SK-N-SH (cell line): ENCODE data around the gene ITCH. TPM values are rescaled to one million over a fixed set of nuclear protein-coding genes. Genes with fewer than 3 reads are reported as not detected.

Source experiments
- CTCF ChIA-PET: fragments of 300-600, 350-600 bp; formaldehyde crosslinking; extraction: SDS; loops from one replicate; lab custom pipeline; 2021; lab: Yijun Ruan, JAX
- POLR2A ChIA-PET: fragments of 350-600 bp; sonication (Branson Sonifier 250); formaldehyde crosslinking; extraction: SDS; loops from one replicate; lab custom pipeline; 2020; ENCODE audit warnings: antibody characterized with exemption, inconsistent platforms; lab: Yijun Ruan, JAX
- DNase-seq: peaks from one replicate; pipeline ENCODE4 v3.0.0; 2012
- H2AFZ ChIP-seq: fragments of 200-600 bp; sonication (generic); 2 replicates; pipeline ENCODE4 v1.8.1; 2016; ENCODE audit warnings: antibody characterized with exemption, mild to moderate bottlenecking, low read depth
- H3F3A ChIP-seq: fragments of 200-600 bp; sonication (generic); replicated peaks from 2 replicates; pipeline ENCODE3; 2016; ENCODE audit warnings: antibody characterized with exemption, mild to moderate bottlenecking; ENCODE audit not compliant: insufficient read depth
- H3K27ac ChIP-seq, 2 experiments: fragments of 200-500 bp in 1 of 2; fragments of 200-600 bp in 1 of 2; sonication (Bioruptor generic) in 1 of 2; sonication (generic), shearing (Covaris generic) in 1 of 2; 2 replicates each; pipeline versions ENCODE4 v1.5.1 to v1.6.1; 2014 to 2016; ENCODE audit warnings: low read depth in 2 of 2, inconsistent platforms in 1 of 2, low read length in 1 of 2, mild to moderate bottlenecking in 1 of 2, mixed read lengths in 1 of 2
- H3K27me3 ChIP-seq: fragments of 200-600 bp; sonication (generic), shearing (Covaris generic); 2 replicates; pipeline ENCODE4 v1.6.1; 2016; ENCODE audit warnings: mixed run types; ENCODE audit not compliant: insufficient read depth
- H3K36me3 ChIP-seq, 2 experiments: fragments of 200-500 bp in 1 of 2; fragments of 200-600 bp in 1 of 2; sonication (Bioruptor generic) in 1 of 2; sonication (generic) in 1 of 2; replicated peaks in 1 of 2; 2 replicates each; pipeline versions ENCODE3 to v1.5.1; 2014 to 2016; ENCODE audit warnings: low read length in 1 of 2, mild to moderate bottlenecking in 1 of 2; ENCODE audit not compliant: insufficient read depth in 2 of 2, control insufficient read depth in 1 of 2
- H3K4me1 ChIP-seq, 2 experiments: fragments of 200-500 bp in 1 of 2; fragments of 200-600 bp in 1 of 2; sonication (Bioruptor generic) in 1 of 2; sonication (generic), shearing (Covaris generic) in 1 of 2; 2 replicates each; pipeline versions ENCODE4 v1.5.1 to v1.6.1; 2014 to 2016; ENCODE audit warnings: low read depth in 1 of 2, low read length in 1 of 2, mixed run types in 1 of 2; ENCODE audit not compliant: insufficient read depth in 2 of 2, control insufficient read depth in 1 of 2
- H3K4me2 ChIP-seq: fragments of 200-600 bp; sonication (generic), shearing (Covaris generic); 2 replicates; pipeline ENCODE4 v1.6.1; 2017; ENCODE audit warnings: mixed run types
- H3K4me3 ChIP-seq, 2 experiments: fragments of 200-500 bp in 1 of 2; fragments of 200-600 bp in 1 of 2; sonication (Bioruptor generic) in 1 of 2; sonication (generic), shearing (Covaris generic) in 1 of 2; 2 replicates each; pipeline versions ENCODE4 v1.5.1 to v1.8.1; 2014 to 2016; ENCODE audit warnings: low read depth in 2 of 2, inconsistent platforms in 1 of 2, low read length in 1 of 2, mild to moderate bottlenecking in 1 of 2, mixed read lengths in 1 of 2, moderate library complexity in 1 of 2
- H3K79me2 ChIP-seq: fragments of 200-600 bp; sonication (generic); 2 replicates; pipeline ENCODE4 v1.8.1; 2017; ENCODE audit warnings: mild to moderate bottlenecking; ENCODE audit not compliant: insufficient read depth
- H3K9ac ChIP-seq: fragments of 200-600 bp; sonication (generic); 2 replicates; pipeline ENCODE4 v1.6.1; 2017; ENCODE audit warnings: mixed run types
- H3K9me2 ChIP-seq: fragments of 200-600 bp; sonication (generic); 2 replicates; pipeline ENCODE4 v1.6.1; 2017; ENCODE audit warnings: mixed run types
- H3K9me3 ChIP-seq: fragments of 200-600 bp; sonication (generic); 2 replicates; pipeline ENCODE4 v1.6.1; 2017; ENCODE audit warnings: mixed run types, mild to moderate bottlenecking, moderate library complexity
- H4K20me1 ChIP-seq: fragments of 200-600 bp; sonication (generic); 2 replicates; pipeline ENCODE4 v1.6.1; 2017; ENCODE audit warnings: mild to moderate bottlenecking, mixed run types; ENCODE audit not compliant: insufficient read depth
- ELF1 ChIP-seq: IDR thresholded peaks from 2 replicates; pipeline ENCODE4 v1.4.0; 2012
- FOSL2 ChIP-seq: IDR thresholded peaks from 2 replicates; pipeline ENCODE4 v1.4.0; 2012; ENCODE audit warnings: low read depth, mild to moderate bottlenecking, moderate library complexity, borderline replicate concordance
- GATA2 ChIP-seq: sonication (generic); formaldehyde crosslinking; IDR thresholded peaks from 2 replicates; pipeline ENCODE4 v1.5.0; 2020; ENCODE audit warnings: mild to moderate bottlenecking, missing genetic modification reagents
- IRF3 ChIP-seq: fragments of 150-350 bp; IDR thresholded peaks from 2 replicates; pipeline ENCODE4 v1.6.1; 2016; ENCODE audit warnings: mild to moderate bottlenecking, low read depth, low read length
- MAX ChIP-seq: IDR thresholded peaks from 2 replicates; pipeline ENCODE4 v1.4.0; 2012; ENCODE audit warnings: low read depth
- MEF2A ChIP-seq: IDR thresholded peaks from 2 replicates; pipeline ENCODE4 v1.4.0; 2012; ENCODE audit warnings: low read depth, borderline replicate concordance
- NRF1 ChIP-seq: IDR thresholded peaks from 2 replicates; pipeline ENCODE4 v1.6.1; 2012; ENCODE audit warnings: low read depth, mild to moderate bottlenecking, low read length
- POLR2AphosphoS5 ChIP-seq: IDR thresholded peaks from 2 replicates; pipeline ENCODE4 v1.6.1; 2012; ENCODE audit warnings: low read depth, low read length
- RAD21 ChIP-seq: IDR thresholded peaks from 2 replicates; pipeline ENCODE4 v1.6.1; 2012; ENCODE audit warnings: mild to moderate bottlenecking, low read length
- REST ChIP-seq: IDR thresholded peaks from 2 replicates; pipeline ENCODE4 v1.6.1; 2012; ENCODE audit warnings: mild to moderate bottlenecking, low read depth, low read length, moderate library complexity
- RFX5 ChIP-seq: IDR thresholded peaks from 2 replicates; pipeline ENCODE4 v1.6.1; 2012; ENCODE audit warnings: mild to moderate bottlenecking, improper control_type of control experiment, low read length
- RXRA ChIP-seq: IDR thresholded peaks from 2 replicates; pipeline ENCODE4 v1.4.0; 2012; ENCODE audit warnings: low read depth, mild to moderate bottlenecking, borderline replicate concordance
- SMC3 ChIP-seq: IDR thresholded peaks from 2 replicates; pipeline ENCODE4 v1.6.1; 2012; ENCODE audit warnings: low read depth, low read length, improper control_type of control experiment
- USF1 ChIP-seq: IDR thresholded peaks from 2 replicates; pipeline ENCODE4 v1.4.0; 2012; ENCODE audit warnings: low read depth, borderline replicate concordance
- USF2 ChIP-seq: fragments of 150-350 bp; IDR thresholded peaks from 2 replicates; pipeline ENCODE4 v1.6.1; 2017; ENCODE audit warnings: antibody characterized with exemption, low read length, low read depth, borderline replicate concordance
- YY1 ChIP-seq: IDR thresholded peaks from 2 replicates; pipeline ENCODE4 v1.4.0; 2012; ENCODE audit warnings: low read depth, mild to moderate bottlenecking
- WGBS: methylation state at CpG from one replicate; pipeline ENCODE4 v1.1.6; 2017; ENCODE audit warnings: low lambda C conversion rate; 5-methylcytosine and 5-hydroxymethylcytosine counted together
- polyA plus RNA-seq, 3 experiments: library from polyadenylated mRNA; depleted of rRNA; stranded (reverse); fragments of >200 nt; gene quantifications; 2 replicates each; pipeline ENCODE4 v1.2.3, GENCODE V29; 2012

ITCH gene
- polyA plus RNA-seq, 1 of the 3 experiments (the other 2 are of a cell fraction), result 3.8 TPM

GRCh38 chr20:34445177-34446065 is 82.3 kb downstream of the ITCH start:
- CTCF ChIA-PET, result interaction anchor here (1.2 to 2.0 kb wide), 3 partner anchors 13 to 133 kb away, joined by 3 to 7 read pairs (median 4); no protein-coding TSS in a partner anchor
- peaks cover 20% of the 10 kb centered on the region for H3K79me2 ChIP-seq
- POLR2A ChIA-PET, result no interaction called here

More at GRCh38 chr20:34445177-34446065, 82.3 kb downstream of the ITCH start:
- H3K4me3 ChIP-seq, result no peak overlapping the region
- no peak overlapping the region for H3K27ac ChIP-seq
- H4K20me1 ChIP-seq, result no peaks in the 10 kb centered on the region
- DNase-seq, result no peak
- 96% methylated on average over 7 of the region's 7 CpGs for WGBS
- H3K36me3 ChIP-seq, result peaks cover 58 to 85% of the 10 kb centered on the region in 2 experiments
- H3K4me2 ChIP-seq, result no peak overlapping the region
- no peak overlapping the region for H2AFZ ChIP-seq
- no peaks in the 10 kb centered on the region for H3K27me3 ChIP-seq
- H3F3A ChIP-seq, result peaks cover 13% of the 10 kb centered on the region
- no peaks in the 10 kb centered on the region for H3K9me2 ChIP-seq
- H3K9me3 ChIP-seq, result no peaks in the 10 kb centered on the region
- TF ChIP-seq GATA2 (CRISPR knock-in tag) (no peak), RXRA (no peak), YY1 (no peak), USF2 (no peak), RAD21 (no peak), REST (no peak), FOSL2 (no peak), MEF2A (no peak), POLR2AphosphoS5 (no peak), USF1 (no peak), IRF3 (no peak), NRF1 (no peak), ELF1 (no peak), SMC3 (no peak), MAX (no peak), RFX5 (no peak)
- TF ChIP-seq, all 33 proteins: peak for 0
- no peaks in the 10 kb centered on the region for H3K4me1 ChIP-seq
- H3K9ac ChIP-seq, result no peak overlapping the region
